Measurements from ENCODE around the gene PHACTR4. TPM values are rescaled to one million over a fixed set of nuclear protein-coding genes. Genes with fewer than 3 reads are reported as not detected.

The PHACTR4 gene
- total and polyA plus RNA-seq, 2 of the 8 experiments (the other 6 are each of a cell fraction or from before 2014, with no cell fraction given): 23.7 to 57.8 TPM

- Histone ChIP-seq H2BK15ac (ENCODE audit: low read length) (no peak overlapping the region), H3K4ac (replicated peaks; ENCODE audit: insufficient read length, low read depth, low read length) (no peak overlapping the region), H4K5ac (ENCODE audit: insufficient read length, low read depth, low read length) (no peak overlapping the region), H3K4me1 (replicated peaks in 1 of 4; ENCODE audit: control insufficient read depth in 3 of 4, insufficient read depth in 4 of 4, low read length in 3 of 4) (peaks cover 7 to 12% (median 9%) of the 10 kb centered on the region in 4 experiments), H3K4me3 (ENCODE audit: extremely low read depth in 1 of 4, insufficient read depth in 2 of 4, low read depth in 3 of 4, low read length in 4 of 4) (no peak overlapping the region), H3K79me1 (ENCODE audit: low read depth, low read length) (peaks cover 10% of the 10 kb centered on the region), H3K79me2 (ENCODE audit: control insufficient read depth in 1 of 2, insufficient read depth in 2 of 2, low read length in 2 of 2) (peaks cover 7 to 28% of the 10 kb centered on the region in 2 experiments; a peak in 3 of 4 replicates), H3K14ac (ENCODE audit: insufficient read length) (no peak overlapping the region), H3K23me2 (ENCODE audit: low read depth, low read length) (peaks cover 6% of the 10 kb centered on the region), H4K8ac (ENCODE audit: extremely low read depth, insufficient read depth, low read length) (no peak overlapping the region), H2BK5ac (ENCODE audit: low read depth, low read length) (no peak overlapping the region), H3K9me3 (ENCODE audit: insufficient read depth in 2 of 2, low read depth in 1 of 2, low read length in 1 of 2) (no peaks in the 10 kb centered on the region), H2BK20ac (ENCODE audit: low read length) (no peak overlapping the region), H3K23ac (ENCODE audit: insufficient read length) (no peak overlapping the region), H2BK120ac (replicated peaks; ENCODE audit: low read depth, low read length) (no peak overlapping the region), H3K18ac (ENCODE audit: extremely low read depth, low read length) (no peak overlapping the region), H2BK12ac (ENCODE audit: low read depth, low read length) (no peak overlapping the region), H3K36me3 (ENCODE audit: control insufficient read depth in 2 of 4, insufficient read depth in 4 of 4, low read length in 3 of 4) (peaks cover 0 to 22% (median 0%) of the 10 kb centered on the region in 4 experiments; a peak in 4 of 8 replicates), H3K56ac (replicated peaks; ENCODE audit: insufficient read length, low read depth, low read length) (no peak overlapping the region), H2AFZ (ENCODE audit: low read length) (no peak overlapping the region), H4K91ac (replicated peaks; ENCODE audit: insufficient read length, low read length) (no peak overlapping the region), H4K20me1 (replicated peaks in 1 of 2; ENCODE audit: control insufficient read depth in 1 of 2, insufficient read depth in 2 of 2, low read length in 2 of 2) (peaks cover 1 to 3% of the 10 kb centered on the region in 2 experiments), H2AK5ac (ENCODE audit: low read depth, low read length) (no peak overlapping the region), H3K9ac (replicated peaks in 1 of 4; ENCODE audit: extremely low read depth in 1 of 4, low read depth in 3 of 4, low read length in 3 of 4) (no peak overlapping the region), H3K27me3 (replicated peaks in 1 of 4; ENCODE audit: control insufficient read depth in 3 of 4, extremely low read depth in 1 of 4, insufficient read depth in 3 of 4, low read length in 3 of 4) (no peaks in the 10 kb centered on the region), H3K4me2 (ENCODE audit: insufficient read depth in 1 of 2, low read depth in 2 of 2, low read length in 2 of 2) (no peak overlapping the region), H3K27ac (ENCODE audit: low read depth, low read length) (no peak overlapping the region)
- WGBS, 2 experiments (ENCODE audit: extremely low coverage in 1 of 2, insufficient coverage in 1 of 2, insufficient read length in 1 of 2, insufficient replicate concordance in 2 of 2, low coverage in 1 of 2, low lambda C conversion rate in 2 of 2, missing lambda C conversion rate in 1 of 2): 73% methylated on average over 1 of the region's 1 CpG; no CpG with 5 or more reads in 1 of the 2 experiments
- no peak for DNase-seq (ENCODE audit: low read depth in 1 of 2, low spot score in 2 of 2)
- ChIA-PET POLR2A (ENCODE audit: partially characterized antibody) (interaction anchor here (0.5 to 31.3 kb wide), 13 partner anchors 4 to 1333 kb away, joined by 3 to 660 read pairs (median 11); partner anchors contain the start of genes ATP5IF1, RAB42, RCC1 and RNU11), CTCF (ENCODE audit: partially characterized antibody) (interaction anchor here (1.1 to 8.0 kb wide), 8 partner anchors 36 to 267 kb away, joined by 3 to 59 read pairs (median 5); partner anchors contain the start of gene TRNAU1AP)
- FAIRE-seq: no peak
- TF ChIP-seq GTF2F1 (IDR thresholded peaks at IDR 0.05; ENCODE audit: borderline replicate concordance, low read depth, low read length) (no peak), RBBP5 (IDR thresholded peaks at IDR 0.05; ENCODE audit: borderline replicate concordance, low read depth, low read length) (no peak), CBX8 (IDR thresholded peaks at IDR 0.05; ENCODE audit: borderline replicate concordance, low read depth, low read length) (no peak), KDM5A (IDR thresholded peaks at IDR 0.05; ENCODE audit: low read length) (no peak), ATF2 (IDR thresholded peaks at IDR 0.05; ENCODE audit: low read length) (no peak), USF2 (IDR thresholded peaks at IDR 0.05; ENCODE audit: low read length) (no peak), NRF1 (IDR thresholded peaks at IDR 0.05; ENCODE audit: low read depth, low read length) (no peak), SIN3A (conservative IDR thresholded peaks at IDR 0.05 in 1 of 2, IDR thresholded peaks at IDR 0.05 in 1 of 2; ENCODE audit: low read depth in 1 of 2, low read length in 2 of 2) (no peak), TCF12 (IDR thresholded peaks at IDR 0.05; ENCODE audit: low read depth, low read length) (no peak), BRCA1 (IDR thresholded peaks at IDR 0.05; ENCODE audit: low read depth, low read length) (no peak), SP1 (IDR thresholded peaks at IDR 0.05; ENCODE audit: low read depth, low read length) (no peak)
These were observed 147.0 kb downstream of the PHACTR4 start for GRCh38 chr1:28516518-28516956.

Measured in H1 (cell line).